Esophagus squamous epithelium (tissue), 5 donors: Measurements from ENCODE around the gene RGMA. TPM values are rescaled to one million over a fixed set of nuclear protein-coding genes. Genes with fewer than 3 reads are reported as not detected.

ENCODE experiments used
- DNase-seq: peaks from one replicate; lab custom pipeline; 2025; lab: John Stamatoyannopoulos, UW
- H3K27ac ChIP-seq, 4 donors: fragments of 200-600 bp; sonication (generic); one replicate each; pipeline ENCODE4 v1.5.1; 2016 to 2019; ENCODE audit warnings: mild to moderate bottlenecking in 1 of 4
- H3K27me3 ChIP-seq, 4 donors: fragments of 200-600 bp; sonication (generic); 1 replicate in 3 of 4; 2 replicates in 1 of 4; pipeline versions ENCODE4 v1.5.1 to v1.6.0; 2017 to 2021; ENCODE audit warnings: antibody characterized with exemption in 1 of 4
- H3K36me3 ChIP-seq, 3 donors: fragments of 200-600 bp; sonication (generic); one replicate each; pipeline ENCODE4 v1.5.1; 2016 to 2019
- H3K4me1 ChIP-seq, 3 donors: fragments of 200-600 bp; sonication (generic); one replicate each; pipeline ENCODE4 v1.5.1; 2017 to 2019
- H3K4me3 ChIP-seq, 4 donors: fragments of 200-600 bp; sonication (generic); 1 replicate in 3 of 4; 2 replicates in 1 of 4; pipeline ENCODE4 v1.5.1; 2016 to 2019; ENCODE audit warnings: mild to moderate bottlenecking in 2 of 4, moderate library complexity in 1 of 4
- H3K9me3 ChIP-seq, 3 donors: fragments of 200-600 bp; sonication (generic); one replicate each; pipeline ENCODE4 v1.5.1; 2016 to 2019
- POLR2A ChIP-seq, 4 donors: fragments of 450-650 bp; IDR thresholded peaks; one replicate each; pipeline ENCODE4 v1.6.1; 2017; ENCODE audit warnings: antibody characterized with exemption in 4 of 4, mild to moderate bottlenecking in 4 of 4, moderate library complexity in 3 of 4
- WGBS, 2 donors: methylation state at CpG; one replicate each; pipeline ENCODE4 v1.1.5; 2018; 5-methylcytosine and 5-hydroxymethylcytosine counted together
- intact Hi-C: fragments of 100-400 bp; cut with DNase I; formaldehyde crosslinking; loops from one replicate; pipeline ENCODE4 v1.15.0; 2022
- total RNA-seq, 4 donors: library from RNA; depleted of rRNA; stranded (reverse); fragments of >200 nt; gene quantifications; one replicate each; pipeline ENCODE4 v1.1.0, GENCODE V29; 2016
- TF ChIP-seq, protein P1 (sequence below), 6 experiments: fragments of 450-650 bp in 4 of 6; fragments of 200-600 bp in 2 of 6; sonication (generic) in 2 of 6; IDR thresholded peaks; one replicate each; pipeline ENCODE4 v1.5.1; 2016 to 2019; ENCODE audit warnings: antibody characterized with exemption in 6 of 6, mild to moderate bottlenecking in 4 of 6, moderate library complexity in 4 of 6
- donor health status: DM: yes; HTN: yes; CAD: no.

The RGMA gene
- total RNA-seq, 4 donors from 2014 or later: 18.8 to 74.7 (median 47.1) TPM

DNA sequence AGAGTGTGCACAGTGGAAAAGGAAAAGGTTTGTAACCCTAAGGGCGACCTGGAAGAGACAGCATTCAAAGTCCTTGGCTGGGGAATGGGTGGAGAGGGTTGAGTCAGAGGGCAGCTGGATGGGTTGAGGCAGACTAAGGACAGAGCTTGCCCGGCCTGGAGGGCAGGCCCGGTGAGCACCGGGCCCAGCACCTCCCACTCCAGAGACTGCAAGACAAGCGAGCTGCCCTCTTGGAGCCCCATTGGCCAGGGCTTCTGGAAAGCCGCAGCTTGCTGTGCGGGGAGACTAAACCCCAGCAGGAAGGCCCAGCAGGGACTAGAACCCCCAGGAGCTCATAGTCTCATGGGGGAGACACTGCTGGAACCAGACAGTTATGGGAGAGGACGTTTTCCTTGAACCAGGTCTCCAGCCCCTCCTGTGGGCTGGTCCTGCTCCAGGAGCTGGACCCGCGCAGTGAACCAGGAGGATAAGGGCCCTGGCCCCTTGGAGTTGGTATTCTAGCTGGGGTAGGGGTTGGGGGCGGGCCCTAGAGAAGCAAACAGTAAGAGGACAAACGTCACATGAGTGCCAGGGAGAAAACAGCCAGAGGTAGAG lies 59.1 kb downstream of the RGMA start:
- WGBS, 2 donors: 12 to 57% methylated on average over 2 to 5 of the region's 12 CpGs
- H3K4me3 ChIP-seq: no peak overlapping the region
- no peaks in the 10 kb centered on the region for H3K27me3 ChIP-seq
- peaks cover 41 to 65% (median 49%) of the 10 kb centered on the region in 3 donors for H3K4me1 ChIP-seq
- no peaks in the 10 kb centered on the region for H3K9me3 ChIP-seq
- TF ChIP-seq, protein P1, sequence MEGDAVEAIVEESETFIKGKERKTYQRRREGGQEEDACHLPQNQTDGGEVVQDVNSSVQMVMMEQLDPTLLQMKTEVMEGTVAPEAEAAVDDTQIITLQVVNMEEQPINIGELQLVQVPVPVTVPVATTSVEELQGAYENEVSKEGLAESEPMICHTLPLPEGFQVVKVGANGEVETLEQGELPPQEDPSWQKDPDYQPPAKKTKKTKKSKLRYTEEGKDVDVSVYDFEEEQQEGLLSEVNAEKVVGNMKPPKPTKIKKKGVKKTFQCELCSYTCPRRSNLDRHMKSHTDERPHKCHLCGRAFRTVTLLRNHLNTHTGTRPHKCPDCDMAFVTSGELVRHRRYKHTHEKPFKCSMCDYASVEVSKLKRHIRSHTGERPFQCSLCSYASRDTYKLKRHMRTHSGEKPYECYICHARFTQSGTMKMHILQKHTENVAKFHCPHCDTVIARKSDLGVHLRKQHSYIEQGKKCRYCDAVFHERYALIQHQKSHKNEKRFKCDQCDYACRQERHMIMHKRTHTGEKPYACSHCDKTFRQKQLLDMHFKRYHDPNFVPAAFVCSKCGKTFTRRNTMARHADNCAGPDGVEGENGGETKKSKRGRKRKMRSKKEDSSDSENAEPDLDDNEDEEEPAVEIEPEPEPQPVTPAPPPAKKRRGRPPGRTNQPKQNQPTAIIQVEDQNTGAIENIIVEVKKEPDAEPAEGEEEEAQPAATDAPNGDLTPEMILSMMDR (IDR thresholded peaks at IDR 0.05): no peak
- no peak for TF ChIP-seq POLR2A (IDR thresholded peaks at IDR 0.05)
- H3K36me3 ChIP-seq: peaks cover 2 to 19% (median 14%) of the 10 kb centered on the region in 3 donors
- intact Hi-C loops: no loop called here
- peak overlapping the region; percentile 90 to 95 (median 92) for H3K27ac ChIP-seq
- no peak for DNase-seq

DNA sequence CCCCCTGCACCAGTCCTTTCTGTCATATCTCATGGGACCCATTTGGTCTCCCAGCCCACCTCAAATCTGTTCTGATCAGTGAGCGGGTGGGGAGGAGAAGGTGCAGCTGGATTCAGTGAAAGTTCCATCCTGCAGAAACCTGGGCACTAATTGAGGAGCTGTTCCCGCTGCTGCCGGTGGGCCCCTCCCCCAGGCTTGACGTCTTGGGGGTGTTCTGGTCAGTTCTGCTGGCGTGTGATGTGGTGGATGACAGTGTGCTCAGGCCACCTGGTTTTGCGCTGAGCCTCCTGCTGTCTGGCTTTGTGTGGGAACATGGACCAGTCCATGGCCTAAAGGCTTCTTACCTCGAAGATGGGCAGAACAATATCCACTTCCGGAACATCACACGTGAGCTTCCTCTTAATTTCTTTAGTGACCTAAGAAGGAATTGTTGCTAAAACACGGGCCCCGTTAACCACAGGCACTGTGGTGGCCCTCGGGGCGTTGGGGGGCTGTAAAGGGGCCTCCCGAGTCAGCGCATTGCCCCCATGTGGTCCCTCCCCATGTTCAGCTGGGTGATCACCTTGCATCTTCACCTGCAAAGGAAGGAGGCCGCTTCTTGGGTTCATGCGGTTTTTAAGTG lies 59.7 kb downstream of the RGMA start:
- H3K4me3 ChIP-seq: peak overlapping the region in 1 of 4 donors; percentile 1
- 16 to 54% methylated on average over 5 to 6 of the region's 17 CpGs for WGBS, 2 donors
- no peak for TF ChIP-seq POLR2A (IDR thresholded peaks at IDR 0.05)
- TF ChIP-seq, protein P1 (IDR thresholded peaks at IDR 0.05): no peak
- no peak for DNase-seq
- H3K27ac ChIP-seq: peak overlapping the region; percentile 90 to 95 (median 92)
- no peaks in the 10 kb centered on the region for H3K9me3 ChIP-seq
- H3K36me3 ChIP-seq: peaks cover 8 to 25% (median 20%) of the 10 kb centered on the region in 3 donors
- peaks cover 41 to 68% (median 49%) of the 10 kb centered on the region in 3 donors for H3K4me1 ChIP-seq
- intact Hi-C loops: no loop called here
- no peaks in the 10 kb centered on the region for H3K27me3 ChIP-seq

DNA sequence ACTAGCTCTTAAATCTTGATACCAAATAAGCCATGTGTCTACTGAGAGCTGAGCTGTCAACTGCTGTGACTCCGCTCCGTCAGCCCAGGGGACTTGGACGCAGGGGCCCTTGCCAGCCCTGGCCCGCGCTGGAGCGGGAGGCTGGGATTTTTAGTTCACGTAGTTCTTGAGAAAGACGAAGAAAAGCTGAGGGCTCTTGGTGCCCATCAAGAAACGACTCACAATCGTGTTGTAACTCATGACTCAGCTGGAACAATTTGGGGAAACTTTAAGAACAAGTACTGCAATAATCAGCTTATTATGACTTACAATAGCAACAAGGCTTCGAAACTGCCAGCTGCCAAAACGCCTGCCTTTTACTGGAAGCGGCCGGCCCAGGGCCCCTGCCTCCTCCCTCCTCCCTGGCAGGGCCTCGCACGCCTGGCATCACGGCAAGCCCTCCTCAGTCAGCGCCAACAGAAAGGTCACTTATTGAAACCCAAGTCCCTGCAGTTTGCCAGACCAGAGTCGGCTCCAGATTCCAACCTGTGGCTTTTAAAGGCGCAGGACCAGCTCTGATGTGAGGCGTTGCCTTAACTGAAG lies 60.3 kb downstream of the RGMA start:
- H3K4me3 ChIP-seq: peak overlapping the region in 1 of 4 donors; percentile 15

DNA sequence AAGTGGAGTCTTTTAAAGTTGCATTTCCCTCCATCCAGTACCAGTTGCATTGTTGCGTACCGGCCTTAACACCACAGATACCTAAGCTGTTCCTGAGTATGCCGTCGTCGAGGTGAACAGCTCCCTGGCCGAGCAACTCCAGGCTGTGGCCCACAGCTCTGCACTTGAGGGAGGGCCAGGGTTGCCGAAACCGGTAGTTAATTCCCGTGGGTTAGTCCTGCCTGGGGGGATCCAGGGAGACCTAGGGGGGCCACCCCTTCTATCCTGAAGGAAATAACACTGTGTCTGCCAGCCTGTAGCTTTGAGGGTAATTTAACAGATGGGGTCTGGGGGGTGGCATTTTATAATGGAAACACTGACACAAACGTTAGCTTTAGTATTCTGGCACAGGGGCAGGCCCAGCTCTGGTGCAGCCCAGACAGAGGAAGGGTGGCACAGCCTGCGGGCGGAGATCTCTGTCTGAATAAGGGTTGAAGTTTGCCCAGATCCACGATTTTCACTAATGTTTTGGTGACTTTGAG lies 60.8 kb downstream of the RGMA start:
- DNase-seq: no peak

More for the DNA sequence above, 60.3 kb downstream of the RGMA start:
- no peaks in the 10 kb centered on the region for H3K27me3 ChIP-seq
- peaks cover 41 to 68% (median 49%) of the 10 kb centered on the region in 3 donors for H3K4me1 ChIP-seq
- H3K27ac ChIP-seq: peak overlapping the region; percentile 90 to 95 (median 92)
- peaks cover 10 to 31% (median 23%) of the 10 kb centered on the region in 3 donors for H3K36me3 ChIP-seq
- WGBS, 2 donors: 10 to 22% methylated on average over 7 to 19 of the region's 21 CpGs
- DNase-seq: no peak
- intact Hi-C loops: no loop called here
- no peak for TF ChIP-seq POLR2A (IDR thresholded peaks at IDR 0.05)
- TF ChIP-seq, protein P1 (IDR thresholded peaks at IDR 0.05): peak in 1 of 6 experiments; percentile 7
- no peaks in the 10 kb centered on the region for H3K9me3 ChIP-seq

More for the DNA sequence above, 60.8 kb downstream of the RGMA start:
- TF ChIP-seq, protein P1 (IDR thresholded peaks at IDR 0.05): no peak
- no peak for TF ChIP-seq POLR2A (IDR thresholded peaks at IDR 0.05)
- peak overlapping the region; percentile 90 to 95 (median 92) for H3K27ac ChIP-seq
- H3K27me3 ChIP-seq: no peaks in the 10 kb centered on the region
- no peaks in the 10 kb centered on the region for H3K9me3 ChIP-seq
- peak overlapping the region in 1 of 4 donors; percentile 15 for H3K4me3 ChIP-seq
- peaks cover 41 to 68% (median 49%) of the 10 kb centered on the region in 3 donors for H3K4me1 ChIP-seq
- intact Hi-C loops: no loop called here
- peaks cover 10 to 37% (median 23%) of the 10 kb centered on the region in 3 donors for H3K36me3 ChIP-seq
- 33 to 35% methylated on average over 5 to 6 of the region's 13 CpGs for WGBS, 2 donors
